Type B pancreatic cell (in vitro differentiated cells): Measurements from ENCODE around the gene BCL2L1. TPM values are rescaled to one million over a fixed set of nuclear protein-coding genes. Genes with fewer than 3 reads are reported as not detected.
A peak's percentile ranks its signal among the peaks of the same experiment; 100 is the strongest.

Source experiments
- DNase-seq: peaks from one replicate; pipeline ENCODE4 v3.0.0; 2021; ENCODE audit warnings: mixed read lengths; ENCODE audit not compliant: unreplicated experiment; ENCODE audit errors: extremely low spot score
- H3K27ac Mint-ChIP-seq: 2 replicates; pipeline ENCODE4 v1.8.0; 2021; ENCODE audit warnings: mild to moderate bottlenecking, mixed read lengths
- H3K27me3 Mint-ChIP-seq: 2 replicates; pipeline ENCODE4 v1.8.0; 2021; ENCODE audit warnings: mixed read lengths
- H3K36me3 Mint-ChIP-seq: 2 replicates; pipeline ENCODE4 v1.8.0; 2021; ENCODE audit warnings: mixed read lengths
- H3K4me1 Mint-ChIP-seq: one replicate; pipeline ENCODE4 v1.8.0; 2021; ENCODE audit warnings: mixed read lengths; ENCODE audit not compliant: unreplicated experiment
- H3K4me3 Mint-ChIP-seq: 2 replicates; pipeline ENCODE4 v1.8.0; 2021; ENCODE audit warnings: mild to moderate bottlenecking, mixed read lengths
- H3K9me3 Mint-ChIP-seq: 2 replicates; pipeline ENCODE4 v1.8.0; 2021; ENCODE audit warnings: mixed read lengths
- CTCF ChIP-seq: fragments of 200-600 bp; sonication (generic); conservative IDR thresholded peaks from 2 replicates; pipeline ENCODE4 v1.5.0; 2021; ENCODE audit warnings: antibody characterized with exemption, mild to moderate bottlenecking
- total RNA-seq: library from RNA; stranded (reverse); gene quantifications from 2 replicates; pipeline ENCODE4 v1.2.1, GENCODE V29; 2021; ENCODE audit warnings: low replicate concordance

The BCL2L1 gene
- total RNA-seq, 1 donor from 2014 or later: 142 TPM

- no peaks in the 10 kb centered on the region for H3K9me3 Mint-ChIP-seq
- H3K4me3 Mint-ChIP-seq: no peak overlapping the region
- no peak for TF ChIP-seq CTCF
- H3K27ac Mint-ChIP-seq: no peak overlapping the region
- no peaks in the 10 kb centered on the region for H3K4me1 Mint-ChIP-seq
- DNase-seq: no peak
- H3K36me3 Mint-ChIP-seq: peaks cover 5% of the 10 kb centered on the region
- H3K27me3 Mint-ChIP-seq: no peaks in the 10 kb centered on the region
These were observed 17.5 kb upstream of the BCL2L1 start for GRCh38 chr20:31740208-31740607.

GRCh38 chr20:31739550-31739977, 16.9 kb upstream of the BCL2L1 start:
- no peak for TF ChIP-seq CTCF
- H3K27ac Mint-ChIP-seq: no peak overlapping the region
- H3K36me3 Mint-ChIP-seq: peaks cover 3% of the 10 kb centered on the region
- no peaks in the 10 kb centered on the region for H3K9me3 Mint-ChIP-seq
- H3K4me3 Mint-ChIP-seq: no peak overlapping the region
- H3K4me1 Mint-ChIP-seq: no peaks in the 10 kb centered on the region
- DNase-seq: no peak
- H3K27me3 Mint-ChIP-seq: no peaks in the 10 kb centered on the region

- Mint-ChIP-seq H3K4me3 (no peak within 1 kb of the TSS), H3K27me3 (no peaks in the 10 kb centered on the region), H3K9me3 (no peaks in the 10 kb centered on the region), H3K27ac (no peak within 1 kb of the TSS), H3K36me3 (no peaks in the 10 kb centered on the region), H3K4me1 (no peaks in the 10 kb centered on the region)
- peak; percentile 96 for DNase-seq
- peak; percentile 61 for TF ChIP-seq CTCF
These were observed 16.3 kb upstream of the BCL2L1 start, which contains the start of gene TPX2 for GRCh38 chr20:31738729-31739549. Gene TPX2, plus strand, starts transcription at chr20:31739290. Its CDS starts 18,187 bp downstream, at chr20:31757477.

GRCh38 chr20:31731321-31731717, 8.7 kb upstream of the BCL2L1 start:
- H3K27me3 Mint-ChIP-seq: no peaks in the 10 kb centered on the region
- H3K4me3 Mint-ChIP-seq: no peak overlapping the region
- no peaks in the 10 kb centered on the region for H3K9me3 Mint-ChIP-seq
- TF ChIP-seq CTCF: no peak
- H3K36me3 Mint-ChIP-seq: no peaks in the 10 kb centered on the region
- no peak for DNase-seq
- H3K27ac Mint-ChIP-seq: no peak overlapping the region
- H3K4me1 Mint-ChIP-seq: peaks cover 9% of the 10 kb centered on the region

- H3K9me3 Mint-ChIP-seq: no peaks in the 10 kb centered on the region
- peaks cover 35% of the 10 kb centered on the region for H3K36me3 Mint-ChIP-seq
- peak; percentile 100 for TF ChIP-seq CTCF
- H3K4me3 Mint-ChIP-seq: peak overlapping the region; percentile 92
- H3K27ac Mint-ChIP-seq: peak overlapping the region; percentile 99
- H3K4me1 Mint-ChIP-seq: peaks cover 51% of the 10 kb centered on the region
- DNase-seq: peak; percentile 100
- no peaks in the 10 kb centered on the region for H3K27me3 Mint-ChIP-seq
These were observed 831 bp upstream of the BCL2L1 start for GRCh38 chr20:31723319-31724078.
